ENCODE data around the gene SPNS2. TPM values are rescaled to one million over a fixed set of nuclear protein-coding genes. Genes with fewer than 3 reads are reported as not detected.

Gene SPNS2
- total RNA-seq, 4 donors from 2014 or later = 6.0 to 46.0 (median 22.6) TPM

DNA sequence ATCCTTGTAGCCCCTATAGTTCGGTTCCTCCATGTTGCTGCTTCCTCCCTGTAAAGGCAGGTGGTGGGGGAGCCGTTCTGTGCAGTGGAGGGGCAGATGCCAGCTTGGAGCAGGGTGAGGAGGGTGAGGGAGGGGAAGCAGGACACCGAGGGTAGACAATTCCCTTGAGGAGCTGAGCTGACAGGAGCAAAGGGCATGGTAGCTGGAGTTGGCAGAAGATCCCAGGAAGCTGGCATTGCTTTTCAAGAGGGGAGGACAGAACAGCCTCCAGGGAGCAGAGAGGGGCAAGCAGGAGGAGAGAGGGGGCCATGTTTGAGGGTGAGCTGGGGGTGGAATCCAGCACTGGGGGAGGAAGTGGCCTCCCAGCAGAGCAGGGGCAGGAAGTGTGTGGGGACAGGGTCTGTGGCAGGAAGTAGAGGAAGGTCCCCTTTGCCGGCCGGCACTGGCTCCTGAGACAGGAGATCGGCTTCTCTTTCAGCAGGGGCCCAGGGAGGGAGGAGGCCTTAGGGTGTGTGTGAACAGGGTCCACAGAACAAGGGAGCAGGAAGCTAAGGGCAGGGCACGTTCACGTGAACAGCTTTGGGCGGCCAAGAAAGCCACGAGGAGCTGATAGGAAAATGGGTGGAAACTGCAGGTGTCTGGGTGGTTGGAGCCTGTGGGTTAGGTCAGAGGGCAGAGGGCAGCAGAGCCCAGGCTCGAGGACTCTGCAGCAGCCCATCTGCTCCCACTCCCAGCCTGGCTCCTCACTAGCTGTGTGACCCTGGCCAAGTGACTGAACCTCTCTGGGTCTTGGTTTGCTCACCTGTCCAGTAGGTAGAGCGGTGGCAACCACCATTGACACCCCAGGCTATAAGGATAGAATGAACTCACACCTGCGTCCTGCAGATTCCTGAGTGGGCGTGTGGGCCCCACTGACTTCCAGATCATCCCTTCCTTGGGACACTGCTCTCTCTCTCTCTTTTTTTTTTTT is 17.5 kb upstream of the SPNS2 start:
- DNase-seq (ENCODE audit: low spot score) (no peak), ATAC-seq (ENCODE audit: low FRiP score) (no peak)
- TF ChIP-seq, protein P1, sequence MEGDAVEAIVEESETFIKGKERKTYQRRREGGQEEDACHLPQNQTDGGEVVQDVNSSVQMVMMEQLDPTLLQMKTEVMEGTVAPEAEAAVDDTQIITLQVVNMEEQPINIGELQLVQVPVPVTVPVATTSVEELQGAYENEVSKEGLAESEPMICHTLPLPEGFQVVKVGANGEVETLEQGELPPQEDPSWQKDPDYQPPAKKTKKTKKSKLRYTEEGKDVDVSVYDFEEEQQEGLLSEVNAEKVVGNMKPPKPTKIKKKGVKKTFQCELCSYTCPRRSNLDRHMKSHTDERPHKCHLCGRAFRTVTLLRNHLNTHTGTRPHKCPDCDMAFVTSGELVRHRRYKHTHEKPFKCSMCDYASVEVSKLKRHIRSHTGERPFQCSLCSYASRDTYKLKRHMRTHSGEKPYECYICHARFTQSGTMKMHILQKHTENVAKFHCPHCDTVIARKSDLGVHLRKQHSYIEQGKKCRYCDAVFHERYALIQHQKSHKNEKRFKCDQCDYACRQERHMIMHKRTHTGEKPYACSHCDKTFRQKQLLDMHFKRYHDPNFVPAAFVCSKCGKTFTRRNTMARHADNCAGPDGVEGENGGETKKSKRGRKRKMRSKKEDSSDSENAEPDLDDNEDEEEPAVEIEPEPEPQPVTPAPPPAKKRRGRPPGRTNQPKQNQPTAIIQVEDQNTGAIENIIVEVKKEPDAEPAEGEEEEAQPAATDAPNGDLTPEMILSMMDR (IDR thresholded peaks at IDR 0.05) = no peak

DNA sequence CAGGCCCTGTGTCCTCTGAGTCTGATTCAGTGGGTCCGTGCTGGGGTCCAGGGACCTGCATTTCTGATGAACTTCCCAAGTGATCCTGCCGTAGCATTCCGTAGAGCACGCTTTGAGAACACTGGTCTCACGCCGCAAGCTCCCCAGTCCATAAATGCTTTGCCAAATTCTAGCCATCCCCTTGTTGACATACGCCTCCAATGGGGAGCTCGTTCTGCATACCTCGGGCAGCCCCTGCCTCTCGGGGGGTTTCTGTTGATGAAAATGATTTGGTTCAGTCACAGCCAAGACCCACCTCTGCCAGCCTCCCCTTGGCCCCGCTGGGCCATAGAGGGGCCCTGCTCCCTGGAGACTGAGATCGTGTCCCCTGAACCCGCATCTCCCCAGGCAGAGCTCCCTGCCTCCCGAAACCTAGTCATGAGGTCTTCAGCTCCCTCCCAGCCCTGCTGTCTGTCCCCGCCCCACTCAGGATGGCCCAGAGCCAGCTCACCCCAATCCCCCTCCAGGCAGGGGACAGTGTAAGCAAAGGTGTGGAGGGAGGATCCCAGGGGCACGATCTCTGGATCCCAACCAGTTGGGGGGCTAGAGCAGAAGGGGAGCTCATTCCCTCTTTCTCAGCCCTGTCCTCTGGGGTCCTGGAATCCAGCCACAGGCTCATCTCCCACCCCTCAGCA is 16.2 kb upstream of the SPNS2 start:
- no peak for ATAC-seq (ENCODE audit: low FRiP score)
- DNase-seq (ENCODE audit: low spot score) = no peak
- TF ChIP-seq, protein P1 (IDR thresholded peaks at IDR 0.05) = no peak

DNA sequence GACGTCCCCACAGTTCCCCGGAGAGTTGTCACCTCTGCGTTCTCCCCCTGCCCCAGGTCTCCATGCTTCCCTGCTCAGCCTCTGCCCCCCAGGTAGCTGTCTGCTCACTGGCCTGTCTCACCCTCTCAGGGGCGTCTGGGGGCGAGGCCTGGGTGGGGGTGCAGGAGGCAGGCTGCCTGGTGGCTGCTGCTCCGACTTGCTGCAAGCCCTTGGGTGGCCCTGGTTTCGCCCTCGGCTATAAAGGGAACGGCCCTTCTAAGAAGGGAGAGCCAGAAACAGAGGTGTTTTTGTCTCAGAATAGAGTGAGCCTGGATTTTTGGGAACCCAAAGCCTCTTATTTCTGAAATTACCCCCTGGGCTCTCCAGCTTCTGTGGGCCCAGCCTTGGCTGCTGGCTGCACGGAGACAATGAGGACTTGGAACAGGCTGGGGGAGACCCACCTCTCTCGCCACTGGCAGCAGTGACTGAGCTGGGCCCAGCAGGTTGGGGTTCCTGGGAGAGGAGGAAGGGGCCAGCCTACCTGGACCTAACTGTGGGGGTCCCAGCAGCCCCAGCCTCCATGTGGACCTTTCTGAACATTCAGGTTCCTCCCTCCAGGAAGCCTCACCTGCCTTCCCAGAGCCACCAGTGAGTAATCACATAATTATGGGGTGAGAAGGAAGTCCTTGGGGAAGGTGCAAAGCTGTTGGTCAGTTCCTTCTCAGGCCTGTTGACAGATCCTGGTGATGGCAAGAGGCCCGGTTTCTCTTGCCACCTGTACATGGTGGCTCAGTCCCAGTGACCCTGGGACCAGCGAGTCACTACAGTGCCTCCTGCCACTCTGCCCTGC is 15.5 kb upstream of the SPNS2 start:
- DNase-seq (ENCODE audit: low spot score) (no peak), ATAC-seq (ENCODE audit: low FRiP score) (no peak)
- TF ChIP-seq, protein P1 (IDR thresholded peaks at IDR 0.05) = no peak

DNA sequence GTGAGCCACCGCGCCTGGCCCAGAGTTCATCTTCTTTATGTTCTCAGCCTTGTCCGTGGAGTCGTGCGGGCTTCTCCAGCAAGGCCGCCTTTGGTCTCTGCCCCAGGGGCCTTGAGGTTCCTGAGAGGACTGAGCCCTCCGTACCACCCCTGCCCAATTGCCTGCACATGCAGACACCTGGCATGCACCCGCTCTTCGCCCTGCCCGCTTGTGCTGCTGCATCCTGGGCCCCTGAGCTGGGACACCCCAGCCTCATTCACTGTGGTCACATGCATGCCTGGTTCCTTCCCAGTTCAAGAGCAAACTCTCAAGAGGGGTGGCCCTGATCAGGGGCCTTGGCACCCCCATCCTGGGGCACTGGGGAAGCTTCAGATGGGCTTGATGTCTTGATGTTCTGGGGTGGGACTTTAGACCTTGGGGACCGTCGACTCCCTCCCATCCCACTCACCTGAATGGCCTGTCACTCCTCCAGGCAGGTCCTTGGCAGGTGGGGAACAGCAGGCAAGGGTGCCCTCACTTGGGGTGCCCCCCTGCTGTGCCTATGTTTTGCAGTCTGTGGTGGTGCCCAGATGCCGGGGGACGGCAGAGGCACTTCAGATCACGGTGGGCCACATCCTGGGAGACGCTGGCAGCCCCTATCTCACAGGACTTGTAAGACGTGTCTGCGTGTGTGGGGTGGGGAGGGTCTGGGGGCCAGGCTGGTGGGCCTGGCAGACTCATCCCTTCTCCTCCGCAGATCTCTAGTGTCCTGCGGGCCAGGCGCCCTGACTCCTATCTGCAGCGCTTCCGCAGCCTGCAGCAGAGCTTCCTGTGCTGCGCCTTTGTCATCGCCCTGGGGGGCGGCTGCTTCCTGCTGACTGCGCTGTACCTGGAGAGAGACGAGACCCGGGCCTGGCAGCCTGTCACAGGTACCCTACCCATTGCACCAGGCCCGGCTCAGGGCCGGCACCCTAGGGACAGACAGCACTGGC is 12.7 kb upstream of the SPNS2 start:
- TF ChIP-seq, protein P1 (IDR thresholded peaks at IDR 0.05) = no peak
- ATAC-seq (ENCODE audit: low FRiP score) (no peak), DNase-seq (ENCODE audit: low spot score) (no peak)

DNA sequence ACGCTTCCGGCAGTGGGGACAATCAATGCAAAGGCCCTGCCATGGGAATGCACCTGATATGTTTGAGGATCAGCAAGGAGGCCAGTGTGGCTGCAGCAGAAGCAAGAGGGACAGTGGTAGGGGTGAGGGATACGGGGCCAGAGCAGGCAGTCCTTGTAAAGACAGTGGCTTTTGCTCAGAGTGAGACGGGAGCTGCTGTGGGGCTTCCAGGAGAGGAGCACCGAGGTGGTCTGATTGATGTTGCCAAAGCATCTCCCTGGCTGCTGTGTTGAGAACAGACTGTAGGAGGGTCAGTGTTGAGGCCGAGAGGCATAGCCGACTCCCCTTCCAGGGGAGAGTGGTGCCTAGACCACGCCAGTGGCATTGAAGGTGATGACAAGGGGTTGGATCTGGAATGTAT is 11.4 kb upstream of the SPNS2 start:
- DNase-seq (ENCODE audit: low spot score) (no peak), ATAC-seq (ENCODE audit: low FRiP score) (no peak)
- TF ChIP-seq, protein P1 (IDR thresholded peaks at IDR 0.05) = no peak

All from omental fat pad (tissue), 4 donors.